Transverse colon (tissue), 4 donors: ENCODE data around the gene LGALS12.

Source experiments
- EP300 ChIP-seq: sonication (generic); formaldehyde crosslinking; IDR thresholded peaks from one replicate; pipeline ENCODE4 v1.6.1; 2017; ENCODE audit warnings: antibody characterized with exemption, low read depth
- POLR2A ChIP-seq: fragments of 450-650 bp; IDR thresholded peaks from one replicate; pipeline ENCODE4 v1.6.1; 2016; ENCODE audit warnings: antibody characterized with exemption, mild to moderate bottlenecking, moderate library complexity
- POLR2AphosphoS5 ChIP-seq, 3 donors: sonication (generic); formaldehyde crosslinking; IDR thresholded peaks; one replicate each; pipeline ENCODE4 v1.6.1; 2016; ENCODE audit warnings: antibody characterized with exemption in 3 of 3
- TF ChIP-seq, protein P1 (sequence below), 5 experiments: fragments of 200-600 bp in 3 of 5; fragments of 450-650 bp in 2 of 5; sonication (generic) in 3 of 5; IDR thresholded peaks; 1 replicate in 2 of 5; 2 replicates in 3 of 5; pipeline ENCODE4 v1.5.1; 2016 to 2017; ENCODE audit warnings: antibody characterized with exemption in 5 of 5, inconsistent platforms in 3 of 5, mild to moderate bottlenecking in 2 of 5, moderate library complexity in 1 of 5

DNA sequence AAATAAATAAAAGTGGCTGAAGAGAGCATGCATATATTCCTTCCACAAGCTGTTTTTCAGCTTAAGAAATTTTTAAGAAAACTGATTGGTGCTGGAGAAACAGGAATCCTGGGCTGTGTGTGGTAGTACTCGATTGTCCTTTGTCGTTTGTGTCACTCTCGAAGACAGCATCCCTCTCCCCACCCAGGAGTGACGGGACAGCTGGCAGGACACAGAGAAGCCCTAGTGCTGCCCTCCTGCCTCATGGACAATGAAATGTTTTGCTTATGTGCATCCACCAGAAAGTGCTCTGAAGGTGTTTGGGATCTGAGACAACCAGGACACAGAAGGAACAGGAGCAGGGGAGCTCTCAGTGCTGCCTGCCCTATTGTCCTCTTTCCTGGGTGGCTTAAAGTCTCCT is 43.5 kb downstream of the LGALS12 start:
- TF ChIP-seq, protein P1, sequence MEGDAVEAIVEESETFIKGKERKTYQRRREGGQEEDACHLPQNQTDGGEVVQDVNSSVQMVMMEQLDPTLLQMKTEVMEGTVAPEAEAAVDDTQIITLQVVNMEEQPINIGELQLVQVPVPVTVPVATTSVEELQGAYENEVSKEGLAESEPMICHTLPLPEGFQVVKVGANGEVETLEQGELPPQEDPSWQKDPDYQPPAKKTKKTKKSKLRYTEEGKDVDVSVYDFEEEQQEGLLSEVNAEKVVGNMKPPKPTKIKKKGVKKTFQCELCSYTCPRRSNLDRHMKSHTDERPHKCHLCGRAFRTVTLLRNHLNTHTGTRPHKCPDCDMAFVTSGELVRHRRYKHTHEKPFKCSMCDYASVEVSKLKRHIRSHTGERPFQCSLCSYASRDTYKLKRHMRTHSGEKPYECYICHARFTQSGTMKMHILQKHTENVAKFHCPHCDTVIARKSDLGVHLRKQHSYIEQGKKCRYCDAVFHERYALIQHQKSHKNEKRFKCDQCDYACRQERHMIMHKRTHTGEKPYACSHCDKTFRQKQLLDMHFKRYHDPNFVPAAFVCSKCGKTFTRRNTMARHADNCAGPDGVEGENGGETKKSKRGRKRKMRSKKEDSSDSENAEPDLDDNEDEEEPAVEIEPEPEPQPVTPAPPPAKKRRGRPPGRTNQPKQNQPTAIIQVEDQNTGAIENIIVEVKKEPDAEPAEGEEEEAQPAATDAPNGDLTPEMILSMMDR (IDR thresholded peaks at IDR 0.05): no peak
- no peak for TF ChIP-seq POLR2A
- TF ChIP-seq POLR2AphosphoS5 (IDR thresholded peaks at IDR 0.05): no peak
- TF ChIP-seq EP300: no peak
